ENCODE data around the gene TMEM184A. TPM values are rescaled to one million over a fixed set of nuclear protein-coding genes. Genes with fewer than 3 reads are reported as not detected.

Gene TMEM184A
- total and polyA plus RNA-seq, 2 of the 13 experiments (the other 11 are each of a cell fraction or from before 2014, with no cell fraction given) = 9.5 to 20.4 TPM

- TF ChIP-seq ZNF512 (CRISPR knock-in tag; IDR thresholded peaks at IDR 0.05) (no peak), ZNF296 (CRISPR knock-in tag; conservative IDR thresholded peaks at IDR 0.05) (no peak), IRF1 (CRISPR knock-in tag; IDR thresholded peaks at IDR 0.05; ENCODE audit: low read depth) (0 out of 2 replicates have a peak, but pooled peaks have one; percentile 23), KLF16 (CRISPR knock-in tag; IDR thresholded peaks at IDR 0.05) (peak in 1 of 2 experiments; percentile 86; a peak in 2 of 4 replicates), BCL6 (CRISPR knock-in tag; IDR thresholded peaks at IDR 0.05) (peak; percentile 90), TERF1 (CRISPR knock-in tag; IDR thresholded peaks at IDR 0.05) (no peak), TRIM24 (CRISPR knock-in tag; IDR thresholded peaks at IDR 0.05) (0 out of 2 replicates have a peak, but pooled peaks have one; percentile 9), TIGD3 (CRISPR knock-in tag; IDR thresholded peaks at IDR 0.05; ENCODE audit: borderline replicate concordance) (no peak), SMAD9 (CRISPR knock-in tag; IDR thresholded peaks at IDR 0.05) (no peak), ZNF281 (CRISPR knock-in tag; IDR thresholded peaks at IDR 0.05; ENCODE audit: borderline replicate concordance) (no peak; the same call in 1 of the 2 replicates), KAT7 (CRISPR knock-in tag; IDR thresholded peaks at IDR 0.05; ENCODE audit: borderline replicate concordance) (no peak; the same call in 1 of the 2 replicates), KDM2A (CRISPR knock-in tag; IDR thresholded peaks at IDR 0.05; ENCODE audit: borderline replicate concordance, low read depth) (peak; percentile 87), RAD51 (IDR thresholded peaks at IDR 0.05; ENCODE audit: borderline replicate concordance) (no peak), ZNF333 (CRISPR knock-in tag; IDR thresholded peaks at IDR 0.05; ENCODE audit: borderline replicate concordance) (no peak), ZNF672 (CRISPR knock-in tag; IDR thresholded peaks at IDR 0.05) (no peak), SKI (IDR thresholded peaks at IDR 0.05; ENCODE audit: partially characterized antibody) (peak; percentile 72), RBFOX2 (IDR thresholded peaks at IDR 0.05; ENCODE audit: low read depth, low read length) (peak; percentile 85), AHR (CRISPR knock-in tag; IDR thresholded peaks at IDR 0.05) (no peak), MLX (CRISPR knock-in tag; IDR thresholded peaks at IDR 0.05) (no peak)
Observed at GRCh38 chr7:1536743-1537534, 19.1 kb downstream of the TMEM184A start (continued).

Measured in HepG2 (cell line).